Measurements from ENCODE around the gene NOL9. TPM values are rescaled to one million over a fixed set of nuclear protein-coding genes. Genes with fewer than 3 reads are reported as not detected.

Gene NOL9
- total RNA-seq, 6 donors from 2014 or later = 19.6 to 41.9 (median 24.7) TPM

DNA sequence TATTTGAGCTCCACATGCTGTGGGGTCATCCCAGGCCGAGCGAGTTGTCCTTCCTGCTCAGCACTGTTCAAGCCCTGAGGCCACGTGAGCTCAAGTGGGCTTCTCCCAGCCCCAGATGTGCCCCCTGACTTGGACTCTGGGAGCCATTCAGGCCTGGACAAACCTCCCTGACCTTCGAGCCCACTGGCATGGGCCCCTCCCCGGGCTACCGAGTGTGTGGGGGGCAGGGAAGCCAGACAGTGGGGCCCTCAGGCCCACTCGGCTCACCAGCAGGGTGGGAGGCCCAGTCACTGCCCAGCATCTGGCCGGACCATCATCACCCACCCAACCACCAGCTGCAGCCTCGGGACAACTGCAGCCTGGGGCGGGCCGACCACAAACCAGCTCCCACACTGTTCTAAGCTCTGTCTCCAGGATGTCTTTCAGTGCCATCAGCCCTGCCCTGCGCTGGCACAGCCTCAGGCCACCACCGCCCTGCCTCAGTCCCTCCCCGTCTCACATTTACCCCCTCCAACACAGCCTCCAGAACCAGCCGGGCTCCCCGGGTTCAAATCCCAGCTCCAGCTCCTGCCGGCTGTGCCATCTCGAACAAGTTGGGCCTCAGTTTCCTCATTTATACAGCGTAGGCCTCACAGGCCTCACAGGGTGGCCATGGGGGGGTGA, 41.9 kb downstream of the NOL9 start:
- TF ChIP-seq EP300 (IDR thresholded peaks at IDR 0.05) (no peak), POLR2A (IDR thresholded peaks at IDR 0.05) (no peak), CTCF (IDR thresholded peaks at IDR 0.05) (no peak), POLR2AphosphoS5 (IDR thresholded peaks at IDR 0.05) (no peak)
- H3K4me3 ChIP-seq = no peak overlapping the region
- WGBS, 2 donors = 90 to 94% methylated on average over 11 to 19 of the region's 19 CpGs
- no peak overlapping the region for H3K27ac ChIP-seq
- DNase-seq (peak in 1 of 2 donors; percentile 60), ATAC-seq (ENCODE audit: low FRiP score in 2 of 2) (no peak)
- H3K27me3 ChIP-seq = no peaks in the 10 kb centered on the region
- H3K36me3 ChIP-seq = no peaks in the 10 kb centered on the region
- H3K9me3 ChIP-seq = no peaks in the 10 kb centered on the region
- no peaks in the 10 kb centered on the region for H3K4me1 ChIP-seq

- ATAC-seq (ENCODE audit: low FRiP score in 2 of 2) (no peak), DNase-seq (peak in 1 of 2 donors; percentile 59)
- Histone ChIP-seq H3K27ac (no peak overlapping the region), H3K27me3 (no peaks in the 10 kb centered on the region), H3K9me3 (no peaks in the 10 kb centered on the region), H3K4me1 (no peaks in the 10 kb centered on the region), H3K4me3 (no peak overlapping the region), H3K36me3 (no peaks in the 10 kb centered on the region)
- TF ChIP-seq CTCF (IDR thresholded peaks at IDR 0.05) (no peak), POLR2A (IDR thresholded peaks at IDR 0.05) (no peak), EP300 (IDR thresholded peaks at IDR 0.05) (no peak), POLR2AphosphoS5 (IDR thresholded peaks at IDR 0.05) (no peak)
- 80 to 88% methylated on average over 9 to 10 of the region's 16 CpGs for WGBS, 2 donors
These were observed 42.6 kb downstream of the NOL9 start for GRCh38 chr1:6511561-6512244.

- no peaks in the 10 kb centered on the region for H3K4me1 ChIP-seq
- no peaks in the 10 kb centered on the region for H3K36me3 ChIP-seq
- no peak overlapping the region for H3K4me3 ChIP-seq
- no peak for DNase-seq
- H3K27ac ChIP-seq = no peak overlapping the region
- WGBS, 2 donors = 83 to 85% methylated on average over 5 to 6 of the region's 6 CpGs
- H3K9me3 ChIP-seq = no peaks in the 10 kb centered on the region
- TF ChIP-seq POLR2A (IDR thresholded peaks at IDR 0.05) (no peak), CTCF (IDR thresholded peaks at IDR 0.05) (no peak), POLR2AphosphoS5 (IDR thresholded peaks at IDR 0.05) (no peak), EP300 (IDR thresholded peaks at IDR 0.05) (no peak)
- H3K27me3 ChIP-seq = no peaks in the 10 kb centered on the region
- no peak for ATAC-seq (ENCODE audit: low FRiP score in 2 of 2)
These were observed 43.3 kb downstream of the NOL9 start for GRCh38 chr1:6511056-6511455.

DNA sequence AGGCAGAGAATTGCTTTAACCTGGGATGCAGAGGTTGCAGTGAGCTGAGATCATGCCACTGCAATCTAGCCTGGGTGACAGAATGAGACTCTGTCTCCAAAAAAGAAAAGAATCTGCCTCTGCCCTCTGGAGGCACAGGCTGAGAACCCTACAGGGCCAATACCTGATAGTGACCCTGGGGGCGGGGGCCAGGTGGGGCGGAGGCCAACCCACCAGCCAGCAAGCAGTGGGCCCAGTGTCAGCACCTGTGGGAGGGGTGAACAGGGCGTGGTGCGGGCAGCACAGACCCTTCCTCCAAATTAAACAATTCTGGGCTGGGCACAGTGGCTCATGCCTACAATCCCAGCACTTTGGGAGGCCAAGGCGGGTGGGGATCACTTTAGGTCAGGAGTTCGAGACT, 43.8 kb downstream of the NOL9 start:
- DNase-seq = peak in 1 of 2 donors; percentile 60

More for the DNA sequence above, 43.8 kb downstream of the NOL9 start:
- no peak for TF ChIP-seq EP300 (IDR thresholded peaks at IDR 0.05)
- no peak for TF ChIP-seq POLR2A (IDR thresholded peaks at IDR 0.05)
- TF ChIP-seq CTCF (IDR thresholded peaks at IDR 0.05) = no peak
- no peak for TF ChIP-seq POLR2AphosphoS5 (IDR thresholded peaks at IDR 0.05)
- Histone ChIP-seq H3K4me1 (no peaks in the 10 kb centered on the region), H3K27ac (no peak overlapping the region), H3K36me3 (no peaks in the 10 kb centered on the region), H3K9me3 (no peaks in the 10 kb centered on the region), H3K4me3 (no peak overlapping the region), H3K27me3 (no peaks in the 10 kb centered on the region)
- no peak for ATAC-seq (ENCODE audit: low FRiP score in 2 of 2)
- WGBS, 2 donors = 79 to 88% methylated on average over 4 to 6 of the region's 6 CpGs

All from upper lobe of left lung (tissue), 6 donors.